DOHH2 (cell line): Measurements from ENCODE around the gene CKS1B.

Experiments used
- CTCF ChIP-seq: fragments of 200-600 bp; sonication (generic); IDR thresholded peaks from one replicate; pipeline ENCODE4 v1.5.1; 2014; ENCODE audit warnings: antibody characterized with exemption, mild to moderate bottlenecking, low read depth, low read length; ENCODE audit not compliant: poor library complexity, severe bottlenecking
- EZH2phosphoT487 ChIP-seq: fragments of 200-600 bp; sonication (generic); IDR thresholded peaks from 2 replicates; pipeline ENCODE4 v1.6.1; 2017; ENCODE audit warnings: borderline replicate concordance, mild to moderate bottlenecking, antibody characterized with exemption, low read length, moderate library complexity, mixed read lengths

DNA sequence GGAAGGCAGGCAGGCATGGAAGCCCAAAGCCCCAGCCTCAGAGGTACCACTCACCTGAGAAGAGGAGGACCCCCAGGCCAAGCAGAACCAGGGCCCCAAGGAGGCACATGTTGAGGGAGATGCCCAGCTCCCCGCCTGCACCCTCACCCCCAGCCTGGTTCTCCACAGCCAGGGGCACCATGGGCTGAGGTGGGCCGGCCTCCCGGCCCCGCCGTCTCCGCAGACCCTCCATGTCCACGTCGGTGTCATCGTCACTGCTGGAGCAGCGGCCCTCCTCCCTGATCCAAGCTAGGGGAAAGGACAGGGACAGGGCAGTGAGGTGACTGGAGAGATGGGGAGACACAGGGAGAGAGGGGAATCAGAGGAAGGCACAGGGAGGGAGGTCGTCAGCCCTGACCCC lies 26.4 kb upstream of the CKS1B start:
- no peak for TF ChIP-seq CTCF
- no peak for TF ChIP-seq EZH2phosphoT487
